Small intestine (tissue), 7 donors: ENCODE measurements around the gene NKAP. TPM values are rescaled to one million over a fixed set of nuclear protein-coding genes. Genes with fewer than 3 reads are reported as not detected.
"Not testable (repeated sequence)": the region's sequence is repeated elsewhere in the genome, so short reads cannot be mapped to it uniquely, and the experiment has no call there.

ENCODE experiments used
- DNase-seq, 2 donors: peaks; one replicate each; pipeline versions ENCODE4 v3.0.0 to v3.0.0-alpha.2; 2013
- FAIRE-seq: peaks from 2 replicates; lab custom pipeline; 2012; peaks lifted over from hg19 to GRCh38; lab: Jason Lieb, UNC
- H3K27ac ChIP-seq, 3 donors: one replicate each; pipeline ENCODE4 v1.5.1; 2013; ENCODE audit warnings: low read length in 2 of 3, mild to moderate bottlenecking in 2 of 3, control low read depth in 1 of 3, inconsistent platforms in 1 of 3, low read depth in 1 of 3, moderate library complexity in 1 of 3
- H3K27me3 ChIP-seq, 3 donors: one replicate each; pipeline ENCODE4 v1.6.1; 2013; ENCODE audit warnings: low read length in 3 of 3, inconsistent platforms in 1 of 3; ENCODE audit not compliant: control insufficient read depth in 3 of 3, insufficient read depth in 3 of 3
- H3K36me3 ChIP-seq, 3 donors: one replicate each; pipeline ENCODE4 v1.6.1; 2013; ENCODE audit warnings: low read length in 3 of 3, inconsistent platforms in 1 of 3, low read depth in 1 of 3, mild to moderate bottlenecking in 1 of 3, moderate library complexity in 1 of 3; ENCODE audit not compliant: control insufficient read depth in 3 of 3, insufficient read depth in 2 of 3
- H3K4me1 ChIP-seq, 3 donors: one replicate each; pipeline ENCODE4 v1.6.1; 2013; ENCODE audit warnings: low read length in 2 of 3, inconsistent platforms in 1 of 3, low read depth in 1 of 3, mild to moderate bottlenecking in 1 of 3, moderate library complexity in 1 of 3; ENCODE audit not compliant: control insufficient read depth in 3 of 3, insufficient read depth in 2 of 3
- H3K4me3 ChIP-seq, 3 donors: one replicate each; pipeline ENCODE4 v1.5.1; 2013; ENCODE audit warnings: low read length in 3 of 3, control low read depth in 1 of 3, inconsistent platforms in 1 of 3, low read depth in 1 of 3, mild to moderate bottlenecking in 1 of 3, moderate library complexity in 1 of 3
- H3K9me3 ChIP-seq, 2 donors: one replicate each; pipeline ENCODE4 v1.6.1; 2013; ENCODE audit warnings: low read depth in 1 of 2, low read length in 1 of 2; ENCODE audit not compliant: control insufficient read depth in 2 of 2, insufficient read depth in 1 of 2
- WGBS, 3 donors: extraction: QIAGEN DNeasy Blood & Tissue Kit; methylation state at CpG; one replicate each; pipeline ENCODE4 v1.1.7; 2013; 5-methylcytosine and 5-hydroxymethylcytosine counted together
- polyA plus RNA-seq, 4 donors: library from polyadenylated mRNA; stranded (reverse) in 3 of 4; unstranded in 1 of 4; fragments of 200-250 nt in 3 of 4; fragments of 120-200 nt in 1 of 4; gene quantifications; one replicate each; pipeline versions ENCODE4 v1.2.1 to v1.2.3, GENCODE V29; 2013
- donor health status: healthy with polysubstance abuse.
- donor health status: control.
- donor health status: control.
- donor health status: Bipolar disorder and iron deficiency.
- donor health status: healthy.

Gene NKAP
- polyA plus RNA-seq, 4 donors: 4.9 to 9.2 (median 5.0) TPM

DNA sequence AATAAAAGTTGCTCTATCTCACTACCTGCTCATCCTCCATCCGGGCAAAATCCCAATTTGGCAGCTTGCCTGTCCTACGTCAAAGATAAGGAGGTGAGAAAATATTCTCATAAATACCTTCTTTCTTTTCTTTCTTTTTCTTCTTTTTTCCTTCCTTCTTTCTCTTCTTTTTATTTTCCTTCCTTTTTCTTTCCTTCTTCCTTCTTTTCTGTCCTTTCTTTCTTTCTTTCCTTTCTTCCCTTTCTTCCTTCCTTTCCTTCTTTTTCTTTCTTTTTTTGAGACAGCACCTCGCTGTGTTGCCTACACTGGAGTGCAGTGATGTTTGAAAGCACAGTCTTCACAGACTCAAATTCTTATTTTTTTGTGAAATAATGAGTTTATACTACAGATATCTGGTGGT is 38.6 kb upstream of the NKAP start:
- WGBS, 3 donors: 23 to 61% (median 31%) methylated on average over 3 of the region's 3 CpGs
- no peak for DNase-seq
- no peak for FAIRE-seq

DNA sequence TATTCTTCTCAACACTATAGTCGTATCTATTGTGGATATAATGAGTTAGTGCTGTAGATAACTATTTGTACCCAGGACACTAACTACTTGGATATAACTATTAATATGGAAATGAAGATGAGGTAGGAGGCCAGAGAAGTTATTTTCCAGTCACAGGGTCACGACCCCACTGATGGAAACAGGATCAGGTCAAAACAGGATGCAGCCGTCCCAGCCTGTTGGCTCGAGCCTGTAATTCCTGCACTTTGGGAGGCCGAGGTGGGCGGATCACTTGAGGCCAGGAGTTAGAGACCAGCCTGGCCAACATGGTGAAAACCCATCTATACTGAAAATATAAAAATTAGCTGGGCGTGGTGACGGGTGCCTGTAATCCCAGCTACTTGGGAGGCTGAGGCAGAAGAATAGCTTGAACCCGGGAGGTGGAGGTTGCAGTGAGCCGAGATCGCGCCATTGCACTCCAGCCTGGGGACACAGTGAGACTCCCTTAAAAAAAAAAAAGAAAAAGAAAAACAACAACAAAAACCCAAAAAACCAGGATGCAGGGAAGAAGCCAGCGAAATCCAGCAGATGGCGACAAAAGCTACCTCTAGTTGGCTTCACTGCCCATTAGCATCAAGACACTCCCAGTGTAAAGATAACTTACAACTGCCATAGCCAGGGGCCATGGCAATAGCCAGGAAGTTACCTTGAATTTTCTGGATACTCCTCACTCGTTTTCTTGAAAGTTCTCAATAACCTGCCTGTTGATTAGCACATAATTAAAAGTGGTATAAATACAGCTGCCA is 37.9 kb upstream of the NKAP start:
- H3K4me1 ChIP-seq: no peaks in the 10 kb centered on the region
- FAIRE-seq: no peak
- no peaks in the 10 kb centered on the region for H3K27me3 ChIP-seq
- WGBS, 3 donors: 42 to 49% (median 42%) methylated on average over 15 of the region's 15 CpGs
- no peaks in the 10 kb centered on the region for H3K36me3 ChIP-seq
- no peak overlapping the region for H3K27ac ChIP-seq
- peak in 1 of 2 donors; percentile 30 for DNase-seq
- no peak overlapping the region for H3K4me3 ChIP-seq
- no peaks in the 10 kb centered on the region for H3K9me3 ChIP-seq

More for the DNA sequence above, 38.6 kb upstream of the NKAP start:
- Histone ChIP-seq H3K9me3 (no peaks in the 10 kb centered on the region), H3K4me1 (no peaks in the 10 kb centered on the region), H3K27me3 (no peaks in the 10 kb centered on the region), H3K27ac (no peak overlapping the region), H3K36me3 (no peaks in the 10 kb centered on the region), H3K4me3 (no peak overlapping the region)

DNA sequence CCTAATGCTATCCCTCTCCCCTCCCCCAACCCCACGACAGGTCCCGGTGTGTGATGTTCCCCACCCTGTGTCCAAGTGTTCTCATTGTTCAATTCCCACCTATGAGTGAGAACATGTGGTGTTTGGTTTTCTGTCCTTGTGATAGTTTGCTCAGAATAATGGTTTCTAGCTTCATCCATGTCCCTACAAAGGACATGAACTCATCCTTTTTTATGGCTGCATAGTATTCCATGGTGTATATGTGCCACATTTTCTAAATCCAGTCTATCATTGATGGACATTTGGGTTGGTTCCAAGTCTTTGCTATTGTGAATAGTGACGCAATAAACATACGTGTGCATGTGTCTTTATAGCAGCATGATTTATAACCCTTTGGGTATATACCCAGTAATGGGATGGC is 33.6 kb upstream of the NKAP start:
- WGBS, 3 donors: 61 to 83% (median 82%) methylated on average over 4 of the region's 4 CpGs
- H3K4me3 ChIP-seq, H3K27ac ChIP-seq, FAIRE-seq, DNase-seq, H3K9me3 ChIP-seq, H3K4me1 ChIP-seq, H3K36me3 ChIP-seq, H3K27me3 ChIP-seq: not testable (repeated sequence)

DNA sequence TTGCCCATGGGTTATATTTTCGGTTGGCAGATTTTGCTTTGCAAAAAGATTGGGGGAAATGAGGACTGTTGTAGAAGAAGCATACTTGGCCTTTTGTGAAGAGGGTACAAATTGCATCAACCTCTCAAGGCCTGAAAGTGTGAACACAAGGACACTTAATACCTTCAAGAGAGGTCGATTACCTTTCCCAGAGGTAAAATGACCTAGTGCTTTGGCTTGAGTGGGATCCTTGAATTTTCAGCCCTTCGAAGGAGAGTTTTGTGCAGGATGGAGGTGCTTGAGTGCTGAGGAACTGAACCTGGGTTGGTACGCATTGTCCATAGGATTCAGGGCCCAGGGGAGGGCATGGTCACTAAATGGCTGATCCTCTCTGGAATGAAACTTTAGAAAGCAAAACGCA is 27.6 kb upstream of the NKAP start:
- H3K9me3 ChIP-seq: no peaks in the 10 kb centered on the region
- no peak overlapping the region for H3K4me3 ChIP-seq
- FAIRE-seq (no peak), DNase-seq (no peak)
- H3K27me3 ChIP-seq: no peaks in the 10 kb centered on the region
- WGBS, 3 donors: 66 to 90% (median 66%) methylated on average over 5 of the region's 5 CpGs
- no peak overlapping the region for H3K27ac ChIP-seq
- no peaks in the 10 kb centered on the region for H3K4me1 ChIP-seq
- no peaks in the 10 kb centered on the region for H3K36me3 ChIP-seq

DNA sequence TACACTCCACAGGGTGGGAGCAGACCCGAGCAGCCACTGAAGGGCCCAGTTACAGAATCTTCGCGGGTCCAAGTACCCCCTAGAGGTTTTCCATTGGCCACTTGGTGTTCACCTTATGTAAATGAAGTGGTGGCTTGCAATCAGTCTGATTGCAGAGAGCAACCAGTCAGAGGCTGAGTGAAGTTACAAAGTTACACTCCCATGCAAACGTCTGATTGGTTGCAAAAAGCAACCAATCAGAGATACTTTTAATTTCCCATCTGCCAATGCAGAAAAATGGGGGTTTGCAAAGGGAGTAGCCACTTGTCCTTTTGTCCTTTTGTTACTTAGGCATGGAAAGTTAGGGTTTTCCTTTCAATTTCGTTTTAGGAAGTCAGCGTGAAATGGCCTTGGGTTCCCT is 27.0 kb upstream of the NKAP start:
- Histone ChIP-seq H3K27me3 (no peaks in the 10 kb centered on the region), H3K27ac (no peak overlapping the region), H3K36me3 (no peaks in the 10 kb centered on the region), H3K4me1 (no peaks in the 10 kb centered on the region), H3K4me3 (no peak overlapping the region), H3K9me3 (no peaks in the 10 kb centered on the region)
- no peak for FAIRE-seq
- DNase-seq: peak in 1 of 2 donors; percentile 40
- 40 to 70% (median 48%) methylated on average over 6 of the region's 6 CpGs for WGBS, 3 donors

DNA sequence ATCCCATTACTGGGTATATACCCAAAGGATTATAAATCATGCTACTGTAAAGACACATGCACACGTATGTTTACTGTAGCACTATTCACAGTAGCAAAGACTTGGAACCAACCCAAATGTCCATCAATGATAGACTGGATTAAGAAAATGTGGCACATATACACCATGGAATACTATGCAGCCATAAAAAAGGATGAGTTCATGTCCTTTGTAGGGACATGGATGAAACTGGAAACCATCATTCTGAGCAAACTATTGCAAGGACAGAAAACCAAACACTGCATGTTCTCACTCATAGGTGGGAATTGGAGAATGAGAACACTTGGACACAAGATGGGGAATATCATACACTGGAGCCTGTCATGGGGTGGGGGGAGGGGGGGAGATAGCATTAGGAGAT is 23.3 kb upstream of the NKAP start:
- not testable (repeated sequence) for H3K9me3 ChIP-seq, H3K4me1 ChIP-seq, H3K4me3 ChIP-seq, H3K36me3 ChIP-seq, H3K27ac ChIP-seq, DNase-seq, H3K27me3 ChIP-seq, FAIRE-seq
- WGBS, 3 donors: 43 to 100% (median 100%) methylated on average over 1 of the region's 1 CpG

DNA sequence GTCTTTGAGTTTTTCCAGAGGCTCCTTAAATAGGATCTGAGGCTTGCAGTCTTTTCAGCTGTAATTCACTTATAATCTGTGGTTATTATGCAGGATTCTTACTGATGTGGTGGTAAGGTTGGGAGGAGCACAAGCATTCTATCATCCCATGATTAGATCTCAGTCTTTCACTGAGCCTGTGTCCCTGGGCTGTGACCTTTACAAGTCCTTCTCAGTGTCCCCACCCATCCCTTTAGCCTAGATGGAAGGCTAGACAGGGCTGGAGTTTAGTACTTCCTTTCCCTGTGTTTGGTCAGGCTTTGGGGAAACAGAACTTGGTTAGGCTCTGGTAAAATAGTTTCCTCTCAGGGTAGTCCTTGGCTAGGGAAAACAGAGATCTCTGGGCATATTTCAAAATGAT is 17.1 kb upstream of the NKAP start:
- Histone ChIP-seq H3K4me3 (no peak overlapping the region), H3K36me3 (no peaks in the 10 kb centered on the region), H3K9me3 (no peaks in the 10 kb centered on the region), H3K4me1 (no peaks in the 10 kb centered on the region), H3K27ac (no peak overlapping the region), H3K27me3 (no peaks in the 10 kb centered on the region)
- DNase-seq (no peak), FAIRE-seq (no peak)

DNA sequence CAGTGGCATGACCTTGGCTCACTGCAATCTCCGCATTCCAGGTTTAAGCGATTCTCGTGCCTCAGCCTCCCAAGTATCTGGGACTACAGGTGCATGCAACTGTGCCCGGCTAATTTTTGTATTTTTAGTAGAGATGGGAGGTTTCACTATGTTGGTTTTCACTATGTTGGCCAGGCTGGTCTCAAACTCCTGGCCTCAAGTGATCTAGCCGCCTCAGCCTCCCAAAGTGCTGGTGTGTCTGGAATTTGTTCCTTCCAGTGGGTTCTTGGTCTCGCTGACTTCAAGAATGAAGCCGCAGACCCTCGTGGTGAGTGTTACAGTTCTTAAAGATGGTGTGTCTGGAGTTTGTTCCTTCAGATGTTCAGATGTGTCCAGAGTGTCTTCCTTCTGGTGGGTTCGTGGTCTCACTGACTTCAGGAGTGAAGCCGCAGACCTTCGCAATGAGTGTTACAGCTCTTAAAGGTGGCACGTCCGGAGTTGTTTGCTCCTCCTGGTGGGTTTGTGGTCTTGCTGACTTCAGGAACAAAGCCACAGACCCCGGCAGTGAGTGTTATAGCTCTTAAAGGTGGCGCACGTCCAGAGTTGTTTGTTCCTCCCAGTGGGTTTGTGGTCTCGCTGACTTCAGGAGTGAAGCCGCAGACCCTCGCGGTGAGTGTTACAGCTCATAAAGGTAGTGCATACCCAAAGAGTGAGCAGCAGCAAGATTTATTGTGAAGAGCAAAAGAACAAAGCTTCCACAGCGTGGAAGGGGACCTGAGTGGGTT is 12.4 kb upstream of the NKAP start:
- not testable (repeated sequence) for H3K36me3 ChIP-seq, H3K9me3 ChIP-seq, H3K4me1 ChIP-seq, H3K27ac ChIP-seq, H3K27me3 ChIP-seq, H3K4me3 ChIP-seq, FAIRE-seq, DNase-seq
- 75 to 84% (median 80%) methylated on average over 19 to 21 of the region's 21 CpGs for WGBS, 3 donors
